Measurements from ENCODE around the gene KLHL11.
"Not testable (repeated sequence)": the region's sequence is repeated elsewhere in the genome, so short reads cannot be mapped to it uniquely, and the experiment has no call there.

Gene KLHL11

DNA sequence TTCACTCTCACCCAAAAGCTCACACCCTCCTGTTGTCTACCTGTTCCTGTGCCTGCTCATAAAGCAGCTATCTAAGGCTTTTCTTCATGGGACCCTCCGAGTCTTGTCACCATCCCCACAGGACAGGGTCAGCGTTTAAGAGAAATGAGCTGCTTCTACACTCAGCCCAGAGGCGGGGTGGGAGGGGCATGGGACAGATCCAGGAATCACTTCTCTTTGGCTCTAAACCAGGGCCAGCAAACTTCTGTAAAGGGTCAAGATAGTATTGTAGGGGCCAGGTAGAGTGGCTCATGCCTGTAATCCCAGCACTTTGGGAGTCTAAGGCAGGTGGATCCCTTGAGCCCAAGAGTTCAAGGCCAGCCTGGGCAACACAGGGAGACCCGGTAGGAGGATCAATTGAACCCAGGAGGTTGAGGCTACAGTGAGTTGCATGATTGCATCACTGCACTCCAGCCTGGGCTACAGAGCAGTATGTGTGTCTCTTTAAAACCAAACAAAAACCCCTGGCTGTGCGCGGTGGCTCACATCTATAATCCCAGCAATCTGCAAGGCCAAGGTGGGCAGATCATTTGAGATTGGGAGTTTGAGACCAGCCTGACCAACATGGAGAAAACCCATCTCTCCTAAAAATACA, 23.2 kb upstream of the KLHL11 start:
- no peak for DNase-seq (ENCODE audit: low read depth in 2 of 2)

DNA sequence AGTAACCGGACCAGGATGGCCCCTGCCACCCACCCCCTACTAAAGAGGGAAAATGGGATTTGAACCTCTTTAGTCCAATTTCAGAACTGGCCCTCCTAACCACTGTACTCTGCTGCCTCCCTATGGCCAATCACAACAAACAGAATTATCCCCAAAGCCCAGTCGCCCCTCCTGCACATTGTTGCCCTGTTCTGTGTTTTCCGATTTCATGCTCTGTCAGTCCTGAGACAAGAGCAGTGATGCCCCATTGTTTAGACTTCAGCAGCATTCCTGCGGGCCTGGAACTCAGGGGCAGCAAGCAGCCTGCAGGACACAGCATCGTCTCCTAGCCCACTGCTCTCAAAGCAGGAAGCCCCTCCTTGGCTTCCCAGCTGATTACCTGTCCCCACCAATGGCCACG, 20.5 kb upstream of the KLHL11 start:
- DNase-seq (ENCODE audit: low read depth in 2 of 2) = no peak

DNA sequence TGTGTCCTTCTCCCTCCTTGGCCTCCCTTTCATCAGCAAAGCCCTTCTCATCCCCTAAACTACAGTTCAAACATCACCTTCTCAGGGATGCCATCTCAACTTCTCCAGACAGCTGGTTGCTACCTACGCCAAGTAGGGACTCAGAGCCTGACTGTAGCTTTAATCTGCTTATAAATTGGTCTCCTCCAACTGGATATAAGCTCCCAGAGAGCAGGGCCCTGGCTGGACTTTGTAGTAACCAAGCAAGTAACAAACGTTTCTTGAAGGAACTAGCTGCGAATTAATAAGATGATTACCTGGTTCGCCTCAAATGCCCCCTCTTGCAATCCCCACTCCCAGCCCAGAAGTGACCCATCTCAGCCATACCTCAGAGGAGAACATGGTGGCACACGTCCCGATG, 17.5 kb upstream of the KLHL11 start:
- no peak for DNase-seq (ENCODE audit: low read depth in 2 of 2)

DNA sequence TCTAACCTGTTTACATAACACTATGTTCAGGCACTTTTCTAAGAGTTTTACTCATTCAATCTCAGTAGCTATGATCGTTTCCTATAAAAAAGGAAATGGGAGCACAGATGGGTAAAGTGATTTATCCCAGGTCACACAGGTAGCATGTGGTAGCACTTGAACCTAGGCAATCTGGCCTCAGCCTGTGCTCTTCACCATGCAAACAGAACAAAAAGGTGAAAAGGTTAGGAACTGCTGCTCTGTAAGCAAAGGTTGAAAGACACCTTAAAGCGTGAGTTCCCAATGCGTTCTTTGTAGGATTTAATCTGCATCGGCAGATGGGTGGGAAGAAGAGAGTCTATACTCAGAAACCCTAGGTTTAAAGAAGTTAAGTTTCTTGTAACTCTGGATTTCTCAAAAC, 14.9 kb upstream of the KLHL11 start:
- DNase-seq (ENCODE audit: low read depth in 2 of 2) = no peak

DNA sequence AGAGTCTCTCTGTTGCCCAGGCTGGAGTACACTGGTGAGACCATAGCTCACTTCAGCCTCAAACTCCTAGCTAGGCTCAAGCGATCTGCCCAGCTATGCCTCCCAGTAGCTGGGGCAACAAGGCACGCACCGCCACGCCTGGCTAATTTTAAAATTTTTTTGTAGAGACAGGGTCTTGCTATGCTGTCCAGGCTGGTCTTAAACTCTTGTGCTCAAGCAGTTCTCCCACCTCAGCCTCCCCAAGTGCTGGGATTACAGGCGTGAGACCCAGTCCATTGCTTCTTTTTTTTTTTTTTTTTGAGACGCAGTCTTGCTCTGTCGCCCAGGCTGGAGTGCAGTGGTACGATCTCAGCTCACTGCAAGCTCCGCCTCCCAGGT, 9.1 kb upstream of the KLHL11 start:
- DNase-seq (ENCODE audit: low read depth in 2 of 2) = not testable (repeated sequence)

DNA sequence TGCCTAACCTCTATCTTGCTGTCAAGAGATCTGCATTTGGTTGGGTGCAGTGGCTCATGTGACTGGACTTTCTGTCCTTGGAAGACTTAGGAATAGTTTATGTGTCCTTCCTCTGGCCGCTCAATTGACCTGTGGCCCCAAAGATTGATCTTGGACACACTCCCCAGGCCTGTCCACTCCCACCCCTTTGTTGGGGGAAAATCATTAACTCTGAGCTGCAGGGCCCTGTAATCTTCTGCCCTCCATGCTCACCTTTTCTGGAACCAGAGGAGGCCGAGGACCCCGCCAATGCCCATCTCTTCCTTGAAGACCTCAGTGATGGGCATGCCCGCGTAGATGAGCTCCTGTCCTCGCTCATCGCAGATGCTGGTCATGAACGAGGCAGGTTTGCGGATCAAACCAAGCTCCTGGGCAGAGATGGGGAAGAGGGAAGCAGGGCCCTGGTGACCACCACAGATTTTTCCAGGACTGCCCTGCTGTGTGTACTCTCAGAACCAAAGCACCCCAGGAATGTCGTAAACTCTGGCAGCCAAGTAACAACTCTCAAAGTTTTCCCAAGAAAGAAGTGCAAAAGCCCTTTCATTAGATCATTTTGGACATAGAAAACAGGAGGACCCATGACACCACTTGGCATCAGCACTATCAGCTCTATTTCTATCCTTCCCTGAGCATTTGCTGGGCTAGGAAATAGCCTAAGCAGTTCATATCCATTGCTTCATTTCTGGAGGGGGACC, 8.5 kb upstream of the KLHL11 start:
- no peak for DNase-seq (ENCODE audit: low read depth in 2 of 2)

DNA sequence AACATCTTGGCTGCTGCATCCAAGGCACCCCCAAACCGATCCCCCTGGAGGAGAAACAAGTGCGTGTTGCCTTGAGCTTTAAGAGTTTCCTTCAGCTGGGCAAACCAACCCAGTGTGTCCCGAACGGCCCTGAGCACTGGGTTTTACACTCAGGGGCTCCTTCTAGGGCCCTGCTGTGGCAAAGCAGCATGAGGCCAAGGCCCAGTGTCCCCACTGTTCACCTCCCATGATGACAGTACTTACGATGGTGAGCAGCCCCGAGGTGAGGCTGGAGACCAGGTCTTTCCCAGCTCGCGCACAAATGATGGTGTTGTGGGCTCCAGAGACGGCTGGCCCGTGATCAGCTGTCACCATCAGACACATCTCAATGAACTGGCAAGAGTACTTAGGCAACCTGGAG, 6.6 kb upstream of the KLHL11 start:
- no peak for DNase-seq (ENCODE audit: low read depth in 2 of 2)

DNA sequence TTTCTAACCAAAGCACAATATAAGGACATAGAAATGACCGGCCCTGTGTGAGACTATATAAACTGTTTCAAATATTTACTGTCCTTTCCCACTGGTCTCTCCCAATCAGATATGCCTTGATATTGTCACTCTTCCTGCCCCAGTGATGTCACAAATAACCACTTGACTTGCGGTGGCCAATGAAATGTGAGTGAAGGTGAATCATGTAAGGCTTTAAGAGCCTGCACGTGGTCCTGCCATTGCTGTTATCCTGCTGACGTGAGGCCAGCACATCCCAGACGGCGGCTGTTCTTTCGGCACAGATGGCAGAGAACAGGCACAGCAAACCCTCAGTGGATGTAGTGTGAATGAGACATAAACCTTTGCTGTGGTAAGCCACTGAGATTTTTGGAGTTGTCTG, 5.4 kb upstream of the KLHL11 start:
- DNase-seq (ENCODE audit: low read depth in 2 of 2) = no peak

DNA sequence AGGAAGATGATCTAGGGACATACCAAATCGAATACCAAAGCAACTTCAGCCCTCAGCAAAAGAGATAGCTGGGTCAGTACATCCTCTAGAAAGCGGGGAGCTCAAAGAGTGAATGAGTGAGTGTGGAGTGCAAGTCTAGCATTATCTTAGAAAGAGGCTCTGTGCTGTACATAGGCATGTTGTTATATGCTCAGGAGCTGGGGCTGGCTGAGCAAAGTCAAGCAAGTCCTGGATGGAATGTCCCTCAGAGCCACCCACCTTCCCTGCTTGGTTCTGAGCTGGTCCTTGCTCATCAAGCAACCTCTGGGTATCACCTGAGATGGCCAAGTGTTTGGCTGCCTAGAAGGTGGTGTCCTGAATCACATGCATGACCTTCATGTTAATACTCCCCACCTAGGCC, 4.9 kb upstream of the KLHL11 start:
- no peak for DNase-seq (ENCODE audit: low read depth in 2 of 2)

DNA sequence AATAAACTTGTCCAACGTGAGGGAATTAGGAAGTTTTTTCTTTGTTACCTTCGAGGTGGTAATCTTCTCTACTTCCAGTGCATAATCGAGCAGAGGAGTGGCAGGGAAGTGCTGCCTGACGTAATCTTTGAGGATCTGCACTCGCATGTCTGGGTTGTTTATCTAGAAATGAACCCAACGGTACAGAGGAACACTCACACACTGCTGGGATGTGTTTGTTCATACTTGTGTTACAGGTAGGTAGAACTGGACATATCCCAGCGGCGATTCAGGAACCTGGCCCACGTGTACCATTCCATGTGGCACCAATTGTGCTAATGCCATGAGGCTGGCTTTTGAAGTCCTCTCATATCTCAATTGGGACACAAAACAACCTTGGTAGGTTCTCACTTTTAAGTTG, 4.2 kb upstream of the KLHL11 start:
- no peak for DNase-seq (ENCODE audit: low read depth in 2 of 2)

DNA sequence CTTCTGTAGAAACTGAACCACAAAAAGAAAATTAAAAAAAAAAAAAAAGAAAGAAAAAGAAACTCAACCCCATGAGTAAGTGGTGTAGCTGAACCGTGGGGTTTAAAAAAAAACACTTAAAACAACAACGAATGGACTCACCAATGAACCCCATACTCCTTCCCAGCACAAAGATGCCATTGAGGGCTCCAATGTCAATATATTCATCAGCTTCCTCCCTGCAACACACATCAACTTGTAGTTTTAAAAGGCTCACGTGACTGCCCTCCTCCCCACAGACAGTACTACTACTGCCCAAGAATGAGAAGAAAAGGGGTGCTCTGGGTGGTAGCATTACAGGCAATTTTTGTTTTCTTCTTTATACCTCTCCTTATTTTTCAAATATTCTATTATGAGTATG, 3.3 kb upstream of the KLHL11 start:
- no peak for DNase-seq (ENCODE audit: low read depth in 2 of 2)

DNA sequence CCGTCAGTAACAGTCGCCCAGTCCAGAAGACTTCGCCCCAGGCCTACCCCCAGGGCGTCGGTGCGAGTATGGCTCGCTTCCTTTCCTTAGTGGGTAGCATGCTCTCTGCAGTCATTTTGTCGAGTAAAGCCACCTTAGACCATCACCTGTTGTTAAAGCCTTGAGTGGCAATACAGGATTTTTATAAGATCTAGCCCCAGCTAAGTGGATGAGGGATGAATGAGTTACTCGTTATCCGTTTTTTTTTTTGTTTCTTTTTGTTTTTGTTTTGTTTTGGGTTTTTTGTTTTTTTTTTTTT, 322 bp upstream of the KLHL11 start:
- DNase-seq (ENCODE audit: low read depth in 2 of 2) = no peak

DNA sequence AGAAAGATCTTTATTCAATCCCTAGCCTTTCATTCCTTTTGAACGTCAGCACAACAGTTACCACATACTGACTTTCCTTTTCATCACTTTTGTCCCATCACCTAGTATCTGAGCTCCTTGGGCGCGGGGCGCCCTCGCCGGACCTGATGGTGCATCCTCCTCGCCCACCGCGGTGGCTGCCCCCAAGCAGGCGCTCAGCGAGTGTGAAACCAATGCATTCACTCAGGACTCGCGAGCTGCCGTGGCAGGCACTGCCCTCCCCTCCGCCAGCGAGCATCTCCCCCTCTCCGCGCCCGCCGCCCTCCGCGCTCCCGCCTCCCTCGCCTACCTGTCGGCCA, 756 bp downstream of the KLHL11 start:
- peak in 1 of 2 donors; percentile 30 for DNase-seq (ENCODE audit: low read depth in 2 of 2)

DNA sequence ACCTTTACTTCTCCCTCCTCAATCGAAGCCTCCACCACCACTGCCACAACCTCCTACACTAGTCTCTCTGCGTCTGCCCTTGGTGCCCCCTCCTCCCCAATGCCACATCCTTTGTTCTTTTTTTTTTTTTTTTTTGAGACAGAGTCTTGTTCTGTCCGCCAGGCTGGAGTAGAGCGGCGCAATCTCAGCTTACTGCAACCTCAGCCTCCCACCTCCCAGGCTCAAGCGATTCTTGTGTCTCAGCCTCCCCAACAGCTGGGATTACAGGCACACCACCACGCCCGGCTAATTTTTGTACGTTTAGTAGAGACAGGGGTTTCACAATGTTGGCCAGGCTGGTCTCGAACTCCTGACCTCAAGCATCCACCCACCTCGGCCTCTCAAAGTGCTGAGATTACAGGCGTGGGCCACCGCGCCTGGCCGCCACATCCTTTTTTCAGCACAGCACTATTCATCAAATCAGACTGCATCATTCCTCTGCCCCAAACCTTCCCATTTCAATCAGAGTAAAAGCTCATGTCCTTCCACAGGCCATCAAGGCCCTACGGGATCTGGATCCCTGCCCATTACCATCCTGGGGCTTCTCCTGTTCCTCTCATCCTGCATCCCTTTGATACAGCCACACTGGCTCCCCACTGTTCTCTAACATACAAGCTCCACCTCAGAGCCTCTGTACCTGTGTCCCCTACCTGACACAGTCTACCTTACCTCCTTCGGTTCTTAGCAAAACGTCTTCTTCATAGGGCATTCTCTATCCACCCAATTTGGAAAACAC, 2.0 kb downstream of the KLHL11 start:
- DNase-seq (ENCODE audit: low read depth in 2 of 2) = peak in 1 of 2 donors; percentile 19

DNA sequence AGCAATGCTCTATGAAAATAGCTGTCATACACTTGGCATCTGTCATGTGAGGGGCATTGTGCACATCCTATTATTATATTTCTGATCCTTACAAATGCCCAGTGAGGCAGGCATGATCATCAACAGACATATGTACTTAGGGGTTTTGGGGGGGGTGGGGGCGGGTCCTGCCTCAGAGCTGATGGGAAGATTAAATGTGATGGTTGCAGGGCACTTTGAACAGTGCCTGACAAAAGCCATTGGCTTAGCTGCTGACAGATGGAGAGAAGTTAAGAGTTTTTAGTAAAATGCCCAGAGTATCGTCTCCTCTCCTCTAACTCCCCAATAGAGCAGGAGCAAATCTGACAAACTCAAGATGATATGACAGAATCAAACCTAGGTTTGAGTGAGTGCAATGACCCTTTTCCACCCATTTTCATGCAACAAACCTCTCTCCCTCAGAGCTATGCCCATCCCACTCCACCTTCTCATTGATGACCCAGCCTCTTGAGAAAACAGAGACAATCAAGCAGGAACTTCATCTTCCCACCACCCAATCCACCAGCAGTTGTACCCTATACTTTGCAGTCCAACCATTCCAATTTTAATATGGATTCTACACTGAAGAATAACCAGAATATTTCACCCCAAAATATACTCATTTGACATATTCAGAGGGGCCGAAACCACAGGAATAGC, 4.8 kb downstream of the KLHL11 start:
- no peak for DNase-seq (ENCODE audit: low read depth in 2 of 2)

DNA sequence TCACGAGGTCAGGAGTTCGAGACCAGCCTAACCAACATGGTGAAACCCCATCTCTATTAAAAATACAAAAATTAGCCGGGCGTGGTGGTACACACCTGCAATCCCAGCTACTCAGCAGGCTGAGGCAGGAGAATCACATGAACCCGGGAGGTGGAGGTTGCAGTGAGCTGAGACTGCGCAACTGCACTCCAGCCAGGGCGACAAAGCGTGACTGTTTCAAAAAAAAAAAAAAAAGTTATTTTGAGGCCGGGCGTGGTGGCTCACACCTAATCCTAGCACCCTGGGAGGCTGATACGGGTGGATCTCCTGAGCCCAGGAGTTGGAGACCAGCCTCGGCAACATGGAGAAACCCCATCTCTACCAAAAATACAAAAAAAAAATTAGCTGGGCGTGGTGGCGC, 13.8 kb downstream of the KLHL11 start:
- not testable (repeated sequence) for DNase-seq (ENCODE audit: low read depth in 2 of 2)

DNA sequence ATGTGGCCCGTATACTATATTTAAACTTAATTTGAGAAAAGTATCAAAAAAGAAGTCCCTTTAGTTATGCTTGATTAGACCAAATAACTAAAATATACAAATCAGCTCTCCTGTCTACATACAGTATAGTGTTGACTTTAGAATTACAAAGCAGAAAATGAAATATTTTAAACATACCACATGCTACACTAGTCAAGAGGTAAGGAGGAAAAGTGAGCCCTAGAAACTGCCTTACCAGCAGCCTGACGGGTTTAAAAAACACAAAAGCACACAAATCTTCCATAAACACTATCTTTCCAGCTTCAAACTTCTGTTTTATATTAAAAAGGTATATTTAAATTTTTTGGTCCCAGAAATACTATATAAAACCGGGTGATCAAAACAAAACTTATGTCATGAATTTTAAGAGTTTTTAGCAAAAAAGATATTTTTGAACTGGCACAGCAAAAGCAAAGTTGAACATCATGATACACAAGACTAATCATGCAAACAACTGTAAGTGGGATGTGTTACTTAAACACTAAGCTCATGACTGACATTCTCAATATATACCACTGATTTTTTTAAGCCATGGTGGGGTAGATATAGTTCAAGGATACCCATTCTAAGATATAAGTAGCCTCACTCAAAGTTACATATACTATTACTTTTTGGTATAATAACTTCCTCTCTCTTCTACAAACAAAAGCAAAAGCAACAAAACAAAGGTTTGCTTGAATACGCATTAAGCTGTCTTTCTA, 15.8 kb downstream of the KLHL11 start:
- DNase-seq (ENCODE audit: low read depth in 2 of 2) = no peak

DNA sequence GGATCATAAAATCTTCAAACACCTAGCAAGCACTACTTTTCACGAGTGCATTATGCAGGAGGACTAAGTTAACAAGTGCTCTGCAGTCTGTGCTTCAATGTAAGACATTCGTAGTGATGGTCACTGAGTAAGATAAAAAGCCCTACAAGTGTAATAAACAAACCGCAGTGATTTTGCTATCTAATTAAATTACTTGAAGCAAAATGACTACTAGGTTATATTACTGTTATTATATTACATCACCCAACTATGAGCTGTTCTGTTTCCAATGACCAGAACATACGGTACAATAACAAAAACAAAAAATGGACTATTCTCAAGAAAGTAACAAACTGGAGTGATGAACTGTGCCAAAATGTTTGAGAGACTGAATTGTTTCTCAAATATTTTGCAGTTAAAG, 16.4 kb downstream of the KLHL11 start:
- no peak for DNase-seq (ENCODE audit: low read depth in 2 of 2)

DNA sequence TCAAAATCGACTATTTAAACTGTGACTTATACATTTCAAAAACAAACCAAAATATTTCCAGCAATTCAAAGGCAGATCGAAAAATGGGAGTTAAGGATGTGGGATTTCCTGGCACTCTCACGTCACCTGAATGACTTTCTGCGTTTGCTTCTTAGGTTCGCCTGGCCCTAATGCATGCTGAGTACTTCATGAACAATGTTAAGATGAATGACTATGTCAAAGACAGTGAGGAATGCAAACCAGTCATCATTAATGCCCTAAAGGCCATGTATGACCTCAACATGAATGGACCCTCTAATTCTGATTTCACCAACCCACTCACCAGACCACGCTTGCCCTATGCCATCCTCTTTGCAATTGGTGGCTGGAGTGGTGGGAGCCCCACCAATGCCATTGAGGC, 20.3 kb downstream of the KLHL11 start:
- DNase-seq (ENCODE audit: low read depth in 2 of 2) = no peak

DNA sequence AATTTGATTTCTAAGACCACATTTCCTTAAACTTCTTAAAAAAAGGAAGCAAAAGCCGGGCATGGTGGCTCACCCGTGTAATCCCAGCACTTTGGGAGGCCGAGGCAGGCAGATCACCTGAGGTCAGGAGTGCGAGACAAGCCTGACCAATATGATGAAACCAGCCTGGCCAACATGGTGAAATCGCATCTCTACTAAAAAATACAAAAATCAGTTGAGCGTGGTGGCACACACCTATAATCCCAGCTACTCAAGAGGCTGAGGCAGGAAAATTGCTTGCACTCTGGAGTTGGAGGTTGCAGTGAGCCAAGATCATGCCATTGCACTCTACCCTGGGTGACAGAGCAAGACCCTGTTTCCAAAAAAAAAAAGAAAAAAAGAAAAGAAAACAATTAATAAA, 24.4 kb downstream of the KLHL11 start:
- DNase-seq (ENCODE audit: low read depth in 2 of 2) = not testable (repeated sequence)

DNA sequence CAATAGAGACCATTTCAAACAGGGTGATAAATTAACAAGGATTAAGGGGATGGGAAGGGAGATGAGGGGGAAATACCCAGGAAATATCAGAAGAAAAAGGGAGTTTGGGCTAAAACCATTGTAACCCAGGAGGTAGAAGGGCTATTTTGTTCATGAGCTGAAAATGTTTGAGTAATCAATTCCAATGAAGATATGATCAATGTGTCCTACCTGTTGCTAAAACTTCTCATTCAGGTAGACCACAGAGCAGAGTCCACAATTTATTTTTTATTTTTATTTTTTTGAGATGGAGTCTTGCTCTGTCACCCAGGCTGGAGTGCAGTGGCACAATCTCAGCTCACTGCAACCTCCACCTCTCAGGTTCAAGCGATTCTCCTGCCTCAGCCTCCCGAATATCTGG, 25.8 kb downstream of the KLHL11 start:
- not testable (repeated sequence) for DNase-seq (ENCODE audit: low read depth in 2 of 2)

All from stimulated activated CD8-positive, alpha-beta memory T cell treated with anti-CD3 and anti-CD28 coated beads, Interleukin-15, amount 100 ng/mL, for 4 hours (primary cell).